H9 (cell line): ENCODE results near the gene SLC19A1. TPM values are rescaled to one million over a fixed set of nuclear protein-coding genes. Genes with fewer than 3 reads are reported as not detected.

Source experiments
- DNase-seq: peaks from one replicate; pipeline ENCODE4 v3.0.0-alpha.2; 2017
- H2AFZ ChIP-seq: one replicate; pipeline ENCODE4 v1.6.1; 2013; ENCODE audit warnings: mild to moderate bottlenecking, low read length, control low read depth, moderate library complexity
- H2AK5ac ChIP-seq: 2 replicates; pipeline ENCODE4 v1.6.1; 2013; ENCODE audit warnings: low read length, control low read depth, mixed read lengths; ENCODE audit not compliant: insufficient read length
- H2BK120ac ChIP-seq: one replicate; pipeline ENCODE4 v1.6.1; 2013; ENCODE audit warnings: low read depth, mild to moderate bottlenecking, low read length, control low read depth, inconsistent platforms; ENCODE audit not compliant: poor library complexity, severe bottlenecking
- H2BK12ac ChIP-seq: 2 replicates; pipeline ENCODE4 v1.6.1; 2013; ENCODE audit warnings: low read length, control low read depth, mixed read lengths, low read depth; ENCODE audit not compliant: insufficient read length
- H2BK15ac ChIP-seq: 2 replicates; pipeline ENCODE4 v1.6.1; 2013; ENCODE audit warnings: low read depth, low read length, control low read depth
- H2BK20ac ChIP-seq: one replicate; pipeline ENCODE4 v1.6.1; 2013; ENCODE audit warnings: low read depth, mild to moderate bottlenecking, low read length, control low read depth, inconsistent platforms; ENCODE audit not compliant: poor library complexity, severe bottlenecking
- H2BK5ac ChIP-seq: 2 replicates; pipeline ENCODE4 v1.6.1; 2013; ENCODE audit warnings: low read length, control low read depth, mixed read lengths; ENCODE audit not compliant: insufficient read length
- H3K14ac ChIP-seq: 2 replicates; pipeline ENCODE4 v1.6.1; 2013; ENCODE audit warnings: low read length, control low read depth; ENCODE audit not compliant: insufficient read depth
- H3K18ac ChIP-seq: 2 replicates; pipeline ENCODE4 v1.6.1; 2013; ENCODE audit warnings: low read depth, mild to moderate bottlenecking, mixed read lengths, low read length, control low read depth; ENCODE audit not compliant: insufficient read length
- H3K23ac ChIP-seq: 2 replicates; pipeline ENCODE4 v1.6.1; 2013; ENCODE audit warnings: low read length, control low read depth, mixed read lengths, low read depth; ENCODE audit not compliant: insufficient read length
- H3K23me2 ChIP-seq: 2 replicates; pipeline ENCODE4 v1.6.1; 2013; ENCODE audit warnings: low read depth, mild to moderate bottlenecking, mixed read lengths, low read length, control low read depth; ENCODE audit not compliant: insufficient read length, poor library complexity, severe bottlenecking
- H3K27ac ChIP-seq: 2 replicates; pipeline ENCODE4 v1.5.1; 2013; ENCODE audit warnings: low read length, control low read depth, mixed read lengths, low read depth; ENCODE audit not compliant: insufficient read length
- H3K27me3 ChIP-seq: 2 replicates; pipeline ENCODE4 v1.6.1; 2013; ENCODE audit warnings: low read length, control low read depth, inconsistent platforms; ENCODE audit not compliant: insufficient read depth
- H3K4ac ChIP-seq: 2 replicates; pipeline ENCODE4 v1.6.1; 2013; ENCODE audit warnings: low read depth, mild to moderate bottlenecking, control low read depth, inconsistent platforms, low read length, moderate library complexity
- H3K4me1 ChIP-seq: 2 replicates; pipeline ENCODE4 v1.6.1; 2013; ENCODE audit warnings: low read length, control low read depth, inconsistent platforms; ENCODE audit not compliant: insufficient read depth
- H3K4me2 ChIP-seq: 2 replicates; pipeline ENCODE4 v1.6.1; 2013; ENCODE audit warnings: low read length, control low read depth, mixed read lengths; ENCODE audit not compliant: insufficient read length, insufficient read depth
- H3K56ac ChIP-seq: 2 replicates; pipeline ENCODE4 v1.6.1; 2013; ENCODE audit warnings: low read depth, mild to moderate bottlenecking, mixed read lengths, low read length, control low read depth; ENCODE audit not compliant: insufficient read length
- H3K79me1 ChIP-seq: 2 replicates; pipeline ENCODE4 v1.6.1; 2013; ENCODE audit warnings: low read depth, mild to moderate bottlenecking, moderate library complexity, low read length, control low read depth, inconsistent platforms; ENCODE audit not compliant: insufficient read depth, poor library complexity, severe bottlenecking
- H3K79me2 ChIP-seq: 2 replicates; pipeline ENCODE4 v1.6.1; 2013; ENCODE audit warnings: low read length, control low read depth, inconsistent platforms; ENCODE audit not compliant: insufficient read depth
- H3K9ac ChIP-seq: 2 replicates; pipeline ENCODE4 v1.6.1; 2013; ENCODE audit warnings: low read length, control low read depth, mixed read lengths; ENCODE audit not compliant: insufficient read length; ENCODE audit errors: extremely low read depth
- H3K9me3 ChIP-seq: one replicate; pipeline ENCODE4 v1.6.1; 2013; ENCODE audit warnings: low read depth, low read length, inconsistent platforms; ENCODE audit not compliant: control insufficient read depth
- H3T11ph ChIP-seq: one replicate; pipeline ENCODE4 v1.6.1; 2013; ENCODE audit warnings: mild to moderate bottlenecking, low read length, control low read depth, inconsistent platforms
- H4K20me1 ChIP-seq: one replicate; pipeline ENCODE4 v1.6.1; 2013; ENCODE audit not compliant: control insufficient read depth, insufficient read length, insufficient read depth
- H4K5ac ChIP-seq: 2 replicates; pipeline ENCODE4 v1.6.1; 2013; ENCODE audit warnings: low read depth, mild to moderate bottlenecking, mixed read lengths, low read length, control low read depth; ENCODE audit not compliant: insufficient read length
- H4K8ac ChIP-seq: replicated peaks from 2 replicates; pipeline ENCODE4 v1.6.1; 2013; ENCODE audit warnings: low read length, control low read depth, mixed read lengths, low read depth; ENCODE audit not compliant: insufficient read length
- H4K91ac ChIP-seq: 2 replicates; pipeline ENCODE4 v1.6.1; 2013; ENCODE audit warnings: low read depth, mild to moderate bottlenecking, moderate library complexity, mixed read lengths, low read length, control low read depth; ENCODE audit not compliant: insufficient read length
- H3K27ac Mint-ChIP-seq, 3 experiments: 2 replicates in 2 of 3; 3 replicates in 1 of 3; pipeline ENCODE4 v1.8.0; 2020 to 2021; ENCODE audit warnings: mixed read lengths in 3 of 3, mild to moderate bottlenecking in 1 of 3, moderate library complexity in 1 of 3
- H3K27me3 Mint-ChIP-seq: 2 replicates; pipeline ENCODE4 v1.8.0; 2021; ENCODE audit warnings: low read depth, mild to moderate bottlenecking, moderate library complexity, mixed read lengths
- H3K36me3 Mint-ChIP-seq, 3 experiments: 2 replicates in 2 of 3; 3 replicates in 1 of 3; pipeline ENCODE4 v1.8.0; 2020 to 2021; ENCODE audit warnings: low read depth in 3 of 3, mixed read lengths in 3 of 3; ENCODE audit not compliant: insufficient read depth in 1 of 3
- H3K4me1 Mint-ChIP-seq, 2 experiments: 2 replicates each; pipeline ENCODE4 v1.8.0; 2020; ENCODE audit warnings: mixed read lengths in 2 of 2
- H3K4me3 Mint-ChIP-seq, 2 experiments: 2 replicates in 1 of 2; 3 replicates in 1 of 2; pipeline ENCODE4 v1.8.0; 2020 to 2021; ENCODE audit warnings: mild to moderate bottlenecking in 2 of 2, mixed read lengths in 2 of 2, moderate library complexity in 1 of 2
- H3K9me3 Mint-ChIP-seq, 2 experiments: 2 replicates in 1 of 2; 3 replicates in 1 of 2; pipeline ENCODE4 v1.8.0; 2020; ENCODE audit warnings: mild to moderate bottlenecking in 2 of 2, mixed read lengths in 2 of 2, moderate library complexity in 1 of 2
- CTCF ChIP-seq: fragments of 200-600 bp; sonication (generic); conservative IDR thresholded peaks from 3 replicates; pipeline ENCODE4 v1.8.0; 2021; ENCODE audit warnings: antibody characterized with exemption, mild to moderate bottlenecking
- WGBS: extraction: QIAGEN DNeasy Blood & Tissue Kit; methylation state at CpG from one replicate; pipeline ENCODE4 v1.1.7; 2013; ENCODE audit warnings: missing lambda C conversion rate, low lambda C conversion rate, mixed read lengths; ENCODE audit not compliant: insufficient read length; ENCODE audit errors: extremely low coverage; 5-methylcytosine and 5-hydroxymethylcytosine counted together
- total RNA-seq: library from RNA; stranded (reverse); gene quantifications from 2 replicates; pipeline ENCODE4 v1.2.1, GENCODE V29; 2021

Gene SLC19A1
- total RNA-seq, 1 experiment from 2014 or later = 32.4 TPM

GRCh38 chr21:45533361-45533845 is 8.8 kb downstream of the SLC19A1 start:
- H3K27me3 ChIP-seq = no peaks in the 10 kb centered on the region
- H2AFZ ChIP-seq = no peak overlapping the region
- no peak overlapping the region for H3K23ac ChIP-seq
- H3K56ac ChIP-seq = no peak overlapping the region
- H2BK15ac ChIP-seq = no peak overlapping the region
- no peaks in the 10 kb centered on the region for H3K4me1 ChIP-seq
- H3K27me3 Mint-ChIP-seq = no peaks in the 10 kb centered on the region
- no peak for TF ChIP-seq CTCF
- no peaks in the 10 kb centered on the region for H3K23me2 ChIP-seq
- no CpG with 5 or more reads among the region's 12 CpGs for WGBS
- H3K4me1 Mint-ChIP-seq = no peaks in the 10 kb centered on the region
- H2BK20ac ChIP-seq = no peak overlapping the region
- H3K79me2 ChIP-seq = no peaks in the 10 kb centered on the region
- H3K9ac ChIP-seq = no peak overlapping the region
- H3K36me3 Mint-ChIP-seq = peaks cover 7 to 21% (median 8%) of the 10 kb centered on the region in 3 experiments; a peak in 6 of 7 replicates
- no peaks in the 10 kb centered on the region; a peak in 1 of 5 replicates for H3K9me3 Mint-ChIP-seq
- no peak overlapping the region for H2BK120ac ChIP-seq
- no peak overlapping the region for H4K5ac ChIP-seq
- H3K27ac Mint-ChIP-seq = no peak overlapping the region
- no peak overlapping the region for H3T11ph ChIP-seq
- H3K79me1 ChIP-seq = no peaks in the 10 kb centered on the region
- H4K91ac ChIP-seq = no peak overlapping the region
- H2AK5ac ChIP-seq = no peak overlapping the region
- H3K27ac ChIP-seq = no peak overlapping the region
- no peaks in the 10 kb centered on the region for H3K9me3 ChIP-seq
- no peak overlapping the region for H3K14ac ChIP-seq
- H4K20me1 ChIP-seq = no peaks in the 10 kb centered on the region
- no peak for DNase-seq
- no peak overlapping the region for H4K8ac ChIP-seq
- H3K4ac ChIP-seq = no peak overlapping the region
- H3K18ac ChIP-seq = no peak overlapping the region
- H2BK5ac ChIP-seq = no peak overlapping the region
- no peak overlapping the region for H3K4me3 Mint-ChIP-seq
- no peak overlapping the region for H3K4me2 ChIP-seq
- H2BK12ac ChIP-seq = no peak overlapping the region
